Activated CD4-positive, alpha-beta memory T cell treated with anti-CD3 and anti-CD28 coated beads, Interleukin-2, amount 10 ng/mL, durations not matched to agents 7 days and 5 days (primary cell): ENCODE data around the gene DNAH3. TPM values are rescaled to one million over a fixed set of nuclear protein-coding genes. Genes with fewer than 3 reads are reported as not detected.
A peak's percentile ranks its signal among the peaks of the same experiment; 100 is the strongest.
"Not testable (repeated sequence)": the region's sequence is repeated elsewhere in the genome, so short reads cannot be mapped to it uniquely, and the experiment has no call there.

ENCODE experiments used
- CTCF ChIA-PET: fragments of 350-600 bp; sonication (Branson Sonifier 250); formaldehyde crosslinking; loops from one replicate; lab custom pipeline; 2021; ENCODE audit warnings: antibody characterized with exemption, inconsistent platforms; lab: Charles Lee
- POLR2A ChIA-PET: fragments of 350-600 bp; sonication (Branson Sonifier 250); formaldehyde crosslinking; loops from one replicate; lab custom pipeline; 2021; ENCODE audit warnings: antibody characterized with exemption; lab: Charles Lee
- DNase-seq: peaks from one replicate; pipeline ENCODE4 v3.0.0-alpha.2; 2020
- H3K27ac Mint-ChIP-seq: one replicate; pipeline ENCODE4 v1.8.0; 2021; ENCODE audit warnings: mild to moderate bottlenecking, mixed read lengths
- H3K27me3 Mint-ChIP-seq: one replicate; pipeline ENCODE4 v1.8.0; 2021; ENCODE audit warnings: mixed read lengths
- H3K36me3 Mint-ChIP-seq: one replicate; pipeline ENCODE4 v1.8.0; 2021; ENCODE audit warnings: low read depth, mixed read lengths
- H3K4me1 Mint-ChIP-seq: one replicate; pipeline ENCODE4 v1.8.0; 2021; ENCODE audit warnings: mixed read lengths
- H3K4me3 Mint-ChIP-seq: one replicate; pipeline ENCODE4 v1.8.0; 2021; ENCODE audit warnings: mild to moderate bottlenecking, mixed read lengths
- H3K9me3 Mint-ChIP-seq: one replicate; pipeline ENCODE4 v1.8.0; 2021; ENCODE audit warnings: mixed read lengths
- total RNA-seq, 2 experiments: library from RNA; stranded (reverse); gene quantifications; one replicate each; pipeline ENCODE4 v1.2.3, GENCODE V29; 2021

Gene DNAH3
- total RNA-seq, 2 experiments from 2014 or later: 0.03 to 0.05 TPM

- Mint-ChIP-seq H3K27ac (no peak overlapping the region), H3K4me3 (no peak overlapping the region), H3K36me3 (peaks cover 28% of the 10 kb centered on the region), H3K27me3 (no peaks in the 10 kb centered on the region), H3K9me3 (no peaks in the 10 kb centered on the region), H3K4me1 (peaks cover 8% of the 10 kb centered on the region)
- no peak for DNase-seq
- POLR2A ChIA-PET: no interaction called here
- CTCF ChIA-PET: no interaction called here
These were observed 14.0 kb upstream of the DNAH3 start for GRCh38 chr16:21164521-21165168.

- Mint-ChIP-seq H3K4me3 (no peak overlapping the region), H3K4me1 (peaks cover 17% of the 10 kb centered on the region), H3K9me3 (no peaks in the 10 kb centered on the region), H3K27ac (no peak overlapping the region), H3K36me3 (peaks cover 25% of the 10 kb centered on the region), H3K27me3 (no peaks in the 10 kb centered on the region)
- no peak for DNase-seq
- ChIA-PET CTCF (no interaction called here), POLR2A (no interaction called here)
These were observed 12.9 kb upstream of the DNAH3 start for GRCh38 chr16:21163576-21163975.

- H3K36me3 Mint-ChIP-seq: peaks cover 25% of the 10 kb centered on the region
- no peaks in the 10 kb centered on the region for H3K27me3 Mint-ChIP-seq
- POLR2A ChIA-PET: no interaction called here
- H3K9me3 Mint-ChIP-seq: no peaks in the 10 kb centered on the region
- H3K4me3 Mint-ChIP-seq: no peak overlapping the region
- CTCF ChIA-PET: no interaction called here
- no peak overlapping the region for H3K27ac Mint-ChIP-seq
- DNase-seq: no peak
- peaks cover 23% of the 10 kb centered on the region for H3K4me1 Mint-ChIP-seq
These were observed 12.1 kb upstream of the DNAH3 start for GRCh38 chr16:21162661-21163151.

- Mint-ChIP-seq H3K9me3 (no peaks in the 10 kb centered on the region), H3K4me3 (no peak overlapping the region), H3K27me3 (no peaks in the 10 kb centered on the region), H3K4me1 (peaks cover 27% of the 10 kb centered on the region), H3K36me3 (peaks cover 21% of the 10 kb centered on the region), H3K27ac (no peak overlapping the region)
- POLR2A ChIA-PET: no interaction called here
- no peak for DNase-seq
- CTCF ChIA-PET: interaction anchor here (3.2 kb wide), 1 partner anchor 140 kb away, joined by 13 read pairs; no protein-coding TSS in a partner anchor
These were observed 10.6 kb upstream of the DNAH3 start for GRCh38 chr16:21161211-21161610.

- POLR2A ChIA-PET: no interaction called here
- peaks cover 21% of the 10 kb centered on the region for H3K36me3 Mint-ChIP-seq
- H3K9me3 Mint-ChIP-seq: no peaks in the 10 kb centered on the region
- CTCF ChIA-PET: interaction anchor here (3.2 kb wide), 1 partner anchor 141 kb away, joined by 13 read pairs; no protein-coding TSS in a partner anchor
- DNase-seq: no peak
- H3K27ac Mint-ChIP-seq: no peak overlapping the region
- no peaks in the 10 kb centered on the region for H3K27me3 Mint-ChIP-seq
- H3K4me1 Mint-ChIP-seq: peaks cover 27% of the 10 kb centered on the region
- no peak overlapping the region for H3K4me3 Mint-ChIP-seq
These were observed 9.6 kb upstream of the DNAH3 start for GRCh38 chr16:21160276-21160675.

- no peaks in the 10 kb centered on the region for H3K9me3 Mint-ChIP-seq
- H3K27ac Mint-ChIP-seq: peak overlapping the region; percentile 64
- ChIA-PET POLR2A (interaction anchor here (0.6 to 1.7 kb wide), 4 partner anchors 30 to 422 kb away, joined by 3 to 5 read pairs (median 3); partner anchors contain the start of genes ERI2, REXO5 and THUMPD1), CTCF (interaction anchor here (1.1 to 3.2 kb wide), 3 partner anchors 9 to 142 kb away, joined by 4 to 13 read pairs (median 4); no protein-coding TSS in a partner anchor)
- H3K4me3 Mint-ChIP-seq: peak overlapping the region; percentile 90
- H3K4me1 Mint-ChIP-seq: peaks cover 27% of the 10 kb centered on the region
- H3K36me3 Mint-ChIP-seq: peaks cover 17% of the 10 kb centered on the region
- no peaks in the 10 kb centered on the region for H3K27me3 Mint-ChIP-seq
- no peak for DNase-seq
These were observed 8.8 kb upstream of the DNAH3 start for GRCh38 chr16:21159281-21159951.

GRCh38 chr16:21158208-21159110 is 7.8 kb upstream of the DNAH3 start, which contains the start of gene LDAF1:
TSS of gene LDAF1 (plus strand) at chr16:21158674. CDS start at chr16:21161183, 2,509 bp downstream.
- Mint-ChIP-seq H3K27ac (peak within 1 kb of the TSS; percentile 64), H3K4me1 (peaks cover 27% of the 10 kb centered on the region), H3K9me3 (no peaks in the 10 kb centered on the region), H3K4me3 (peak within 1 kb of the TSS; percentile 90), H3K36me3 (peaks cover 12% of the 10 kb centered on the region), H3K27me3 (no peaks in the 10 kb centered on the region)
- CTCF ChIA-PET: interaction anchor here (1.1 to 3.2 kb wide), 4 partner anchors 10 to 310 kb away, joined by 3 to 13 read pairs (median 4); no protein-coding TSS in a partner anchor
- peak; percentile 86 for DNase-seq
- POLR2A ChIA-PET: interaction anchor here (0.6 to 1.7 kb wide), 5 partner anchors 31 to 422 kb away, joined by 3 to 5 read pairs (median 3); partner anchors contain the start of genes ERI2, REXO5 and THUMPD1

GRCh38 chr16:21157632-21158031 is 7.0 kb upstream of the DNAH3 start:
- Mint-ChIP-seq H3K4me1 (peaks cover 24% of the 10 kb centered on the region), H3K4me3 (peak overlapping the region; percentile 90), H3K27me3 (no peaks in the 10 kb centered on the region), H3K9me3 (no peaks in the 10 kb centered on the region), H3K27ac (no peak overlapping the region), H3K36me3 (peaks cover 6% of the 10 kb centered on the region)
- DNase-seq: no peak
- ChIA-PET POLR2A (interaction anchor here (0.7 to 1.7 kb wide), 3 partner anchors 143 to 1039 kb away, joined by 3 to 5 read pairs (median 4); partner anchors contain the start of genes ERI2 and REXO5), CTCF (interaction anchor here (0.7 to 1.5 kb wide), 9 partner anchors 20 to 1236 kb away, joined by 3 to 8 read pairs (median 4); no protein-coding TSS in a partner anchor)

- Mint-ChIP-seq H3K4me3 (no peak overlapping the region), H3K27ac (no peak overlapping the region), H3K4me1 (peaks cover 22% of the 10 kb centered on the region), H3K27me3 (no peaks in the 10 kb centered on the region), H3K9me3 (no peaks in the 10 kb centered on the region), H3K36me3 (peaks cover 5% of the 10 kb centered on the region)
- ChIA-PET POLR2A (interaction anchor here (0.7 kb wide), 1 partner anchor 1039 kb away, joined by 3 read pairs; no protein-coding TSS in a partner anchor), CTCF (interaction anchor here (0.6 to 1.5 kb wide), 12 partner anchors 21 to 1237 kb away, joined by 3 to 8 read pairs (median 4); no protein-coding TSS in a partner anchor)
- no peak for DNase-seq
These were observed 6.3 kb upstream of the DNAH3 start for GRCh38 chr16:21156767-21157467.

- H3K4me3 Mint-ChIP-seq, H3K36me3 Mint-ChIP-seq, H3K27me3 Mint-ChIP-seq, DNase-seq, POLR2A ChIA-PET, H3K9me3 Mint-ChIP-seq, H3K27ac Mint-ChIP-seq: not testable (repeated sequence)
- peaks cover 22% of the 10 kb centered on the region for H3K4me1 Mint-ChIP-seq
- CTCF ChIA-PET: interaction anchor here (1.3 kb wide), 1 partner anchor 340 kb away, joined by 3 read pairs; no protein-coding TSS in a partner anchor
These were observed 5.4 kb upstream of the DNAH3 start for GRCh38 chr16:21156011-21156410.

- POLR2A ChIA-PET, H3K9me3 Mint-ChIP-seq, H3K4me1 Mint-ChIP-seq, H3K36me3 Mint-ChIP-seq, DNase-seq, H3K27ac Mint-ChIP-seq, H3K4me3 Mint-ChIP-seq: not testable (repeated sequence)
- H3K27me3 Mint-ChIP-seq: peaks cover 19% of the 10 kb centered on the region
- CTCF ChIA-PET: interaction anchor here (0.6 kb wide), 1 partner anchor 401 kb away, joined by 3 read pairs; no protein-coding TSS in a partner anchor
These were observed 2.6 kb upstream of the DNAH3 start for GRCh38 chr16:21153124-21153729.
